GM20000 (cell line): ENCODE measurements around the gene RPUSD4.

ENCODE experiments used
- DNase-seq: peaks from one replicate; pipeline ENCODE4 v3.0.0; 2012; ENCODE audit warnings: low spot score
- CTCF ChIP-seq: IDR thresholded peaks from 2 replicates; pipeline ENCODE4 v1.5.1; 2012; ENCODE audit warnings: mild to moderate bottlenecking, control low read depth; ENCODE audit errors: extremely low read depth, missing control alignments

Gene RPUSD4

DNA sequence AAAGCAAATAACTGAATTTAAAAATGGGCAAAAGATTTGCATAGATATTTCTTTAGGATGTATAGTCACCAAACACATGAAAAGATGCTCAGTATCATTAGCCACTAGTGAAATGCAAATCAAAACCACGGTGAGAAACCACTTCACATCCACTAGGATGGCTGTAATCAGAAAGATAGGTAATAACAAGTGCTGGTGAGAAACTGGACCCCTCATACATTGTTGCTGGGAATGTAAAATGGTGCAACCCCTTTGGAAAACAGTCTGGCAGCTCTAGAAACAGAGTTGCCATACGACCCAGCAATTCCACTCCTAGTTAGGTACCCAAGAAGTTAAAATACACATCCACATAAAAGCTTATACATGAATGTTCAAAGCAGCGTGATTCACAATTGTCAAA, 16.3 kb downstream of the RPUSD4 start:
- TF ChIP-seq CTCF, result no peak

DNA sequence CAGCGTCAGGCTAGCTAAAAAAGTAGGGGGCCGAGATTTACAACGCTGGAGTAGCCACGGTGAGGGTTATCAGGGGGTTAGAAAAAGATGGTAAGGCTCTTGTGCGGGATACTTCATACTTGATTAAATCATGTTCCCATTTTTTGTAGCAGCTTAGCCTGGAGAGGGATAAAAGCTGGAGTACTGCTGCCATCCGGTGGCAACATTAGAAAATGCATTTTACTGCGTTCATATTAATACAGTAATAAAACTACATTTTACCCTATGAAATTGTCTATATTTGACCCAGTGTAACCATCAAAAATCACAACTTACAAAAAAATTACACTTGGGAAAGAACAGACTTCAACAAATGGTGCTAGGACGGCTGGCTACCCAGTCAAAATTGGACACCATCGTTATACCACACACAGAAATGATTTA, 17.3 kb downstream of the RPUSD4 start:
- peak; percentile 47 for DNase-seq
- peak; percentile 48 for TF ChIP-seq CTCF

More for the DNA sequence above, 16.3 kb downstream of the RPUSD4 start:
- DNase-seq, result no peak

DNA sequence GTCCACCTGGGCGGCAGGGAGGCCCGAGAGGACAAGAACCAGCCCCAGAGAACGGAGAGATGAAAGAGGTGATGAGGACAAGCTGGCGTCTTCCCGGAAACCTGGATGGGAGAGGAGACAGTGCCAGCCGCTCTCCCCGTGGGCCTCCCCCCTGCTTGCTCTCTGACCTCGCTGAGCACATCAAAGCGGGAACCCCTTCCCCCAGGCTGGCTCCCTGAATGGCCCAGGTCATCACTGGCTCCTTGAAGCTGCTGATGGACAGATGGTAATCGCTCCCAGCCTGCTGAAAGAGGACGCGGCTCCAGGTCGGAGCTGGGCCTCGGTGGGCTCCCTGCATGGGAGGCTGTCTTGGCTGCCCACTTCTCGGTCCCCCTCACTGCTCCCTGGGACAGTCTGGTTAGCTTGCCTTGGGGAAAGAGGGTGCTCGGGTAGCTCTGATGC, 18.4 kb downstream of the RPUSD4 start:
- no peak for TF ChIP-seq CTCF
- DNase-seq, result no peak

GRCh38 chr11:126192361-126192760, 19.1 kb downstream of the RPUSD4 start:
- TF ChIP-seq CTCF, result no peak
- DNase-seq, result no peak

DNA sequence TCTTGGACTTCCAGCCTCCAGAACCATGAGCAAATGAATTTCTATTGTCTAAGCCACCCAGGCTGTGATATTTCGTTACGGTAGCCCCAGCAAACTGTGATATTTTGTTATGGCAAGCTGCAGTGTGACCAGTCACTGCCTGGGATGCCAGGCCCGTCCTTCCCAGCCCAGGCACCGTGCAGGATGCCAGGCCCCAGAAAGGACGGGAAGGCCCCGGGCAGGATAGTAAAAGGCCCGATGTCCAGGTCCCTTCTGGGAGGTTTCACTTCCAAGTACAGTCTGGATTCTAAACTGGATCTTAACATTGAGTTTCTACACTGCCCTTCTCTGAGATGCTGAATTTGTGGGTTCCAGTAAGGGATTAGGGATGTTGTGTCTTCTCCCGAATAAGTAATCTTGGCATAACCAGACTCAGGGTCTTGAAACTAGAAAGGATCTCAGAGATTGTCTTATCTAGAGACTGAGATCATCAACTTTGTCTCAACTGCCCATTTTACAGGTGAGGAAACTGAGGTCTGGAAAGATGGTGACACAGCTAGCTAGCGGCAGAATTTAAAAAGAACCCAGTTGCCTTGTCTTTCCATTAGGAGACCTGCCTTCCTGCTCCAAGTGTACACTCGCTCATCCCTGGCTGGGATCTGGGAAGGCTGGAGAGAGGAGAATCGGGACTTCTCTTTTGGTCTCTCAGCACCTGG, 19.9 kb downstream of the RPUSD4 start:
- TF ChIP-seq CTCF, result no peak
- DNase-seq, result no peak

- TF ChIP-seq CTCF, result no peak
- no peak for DNase-seq
Measured at GRCh38 chr11:126190792-126191191, 20.7 kb downstream of the RPUSD4 start.

DNA sequence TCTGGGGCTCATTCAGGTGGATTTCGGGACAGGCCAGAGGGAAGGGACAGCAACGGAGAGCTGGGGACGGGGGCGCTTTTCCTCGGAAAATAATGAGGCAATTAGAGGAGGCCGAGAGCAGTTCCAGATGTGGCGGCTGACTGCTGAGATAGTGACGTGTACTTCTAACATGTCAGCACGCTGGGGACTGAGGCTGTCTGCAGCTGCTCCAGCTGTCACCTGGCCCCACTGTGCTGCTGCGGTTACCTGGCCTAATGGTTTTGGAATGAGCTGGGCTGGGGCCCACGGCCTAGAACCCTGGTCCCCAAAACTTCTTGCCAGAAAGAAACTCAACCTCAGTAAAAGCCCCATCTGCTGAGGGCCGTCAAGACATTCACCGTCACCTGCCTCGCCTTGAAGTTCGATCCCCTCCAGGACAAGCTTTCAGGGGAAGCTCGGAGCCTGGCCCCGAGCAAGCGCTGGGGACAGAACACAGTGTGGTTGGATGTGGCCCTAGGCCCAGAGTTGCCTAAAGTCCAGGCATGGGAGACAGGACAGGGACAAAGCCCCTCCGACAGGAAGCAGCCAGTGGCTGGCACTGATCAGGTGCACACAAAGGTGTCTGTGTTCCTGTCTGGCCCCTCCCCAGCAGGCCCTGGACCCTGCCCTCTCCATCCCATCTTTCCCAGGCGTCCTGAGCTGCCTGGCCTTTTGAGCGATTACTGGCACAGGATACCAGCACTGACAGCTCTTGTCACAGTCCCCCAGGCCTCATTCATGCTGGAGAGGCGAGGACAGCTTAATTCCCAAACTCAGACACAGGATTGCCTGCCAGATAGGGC, 22.1 kb downstream of the RPUSD4 start:
- DNase-seq, result peak; percentile 74
- no peak for TF ChIP-seq CTCF
